Right lobe of liver (tissue), 4 donors: ENCODE data around the gene IL1RL1.

Experiments used
- CTCF ChIP-seq, 4 donors: fragments of 200-600 bp in 3 of 4; fragments of 450-650 bp in 1 of 4; IDR thresholded peaks; one replicate each; pipeline versions ENCODE4 v1.5.1 to v1.8.0; 2016 to 2022; ENCODE audit warnings: antibody characterized with exemption in 4 of 4, mild to moderate bottlenecking in 2 of 4
- POLR2A ChIP-seq: fragments of 450-650 bp; IDR thresholded peaks from one replicate; pipeline ENCODE4 v1.6.1; 2017; ENCODE audit warnings: antibody characterized with exemption, mild to moderate bottlenecking
- donor health status: DM: no; HTN: no; CAD: no.
- donor health status: DM: no; HTN: no; CAD: no.
- donor health status: DM: no; HTN: yes; CAD: no.

GRCh38 chr2:102376052-102376591 lies 64.8 kb downstream of the IL1RL1 start:
- TF ChIP-seq CTCF (IDR thresholded peaks at IDR 0.05): no peak
- TF ChIP-seq POLR2A: no peak
